ENCODE results near the gene PLEKHO2. TPM values are rescaled to one million over a fixed set of nuclear protein-coding genes. Genes with fewer than 3 reads are reported as not detected.

PLEKHO2 gene
- total RNA-seq, 4 donors from 2014 or later: 4.7 to 18.2 (median 7.4) TPM

DNA sequence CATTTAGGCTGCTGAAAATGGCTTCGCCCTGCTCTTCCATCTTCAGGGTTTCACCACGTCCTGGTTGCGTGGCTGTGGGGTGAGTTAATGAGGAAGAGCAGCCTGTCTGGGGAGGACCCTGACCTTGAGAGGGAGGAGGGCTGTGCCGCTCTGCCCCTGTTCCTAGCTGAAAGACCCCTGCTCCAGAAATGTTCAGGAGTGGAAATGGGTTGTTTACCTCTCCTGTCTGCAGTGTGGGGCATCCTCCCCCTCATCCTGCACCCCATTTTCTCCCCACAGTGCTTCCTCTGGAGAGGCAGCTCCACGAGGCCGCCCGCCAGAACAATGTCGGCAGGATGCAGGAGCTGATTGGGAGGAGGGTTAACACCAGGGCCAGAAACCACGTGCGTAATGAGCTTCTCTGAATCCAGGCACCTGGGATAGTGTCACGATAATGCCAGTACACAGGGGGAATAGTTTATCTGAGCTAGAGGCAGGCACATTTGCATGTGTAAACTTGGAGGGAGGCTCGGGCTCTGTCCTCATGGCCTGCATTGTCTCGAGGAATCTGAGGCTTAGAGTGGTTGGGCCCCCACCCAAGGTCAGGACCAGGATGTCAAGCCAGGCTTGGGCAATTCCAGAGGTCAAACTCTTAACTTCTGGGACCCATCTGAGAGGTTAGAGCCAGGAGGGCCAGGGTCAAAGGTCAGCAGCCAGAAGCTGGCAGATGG is 74.0 kb downstream of the PLEKHO2 start:
- no peaks in the 10 kb centered on the region for H3K27me3 ChIP-seq
- no peaks in the 10 kb centered on the region for H3K9me3 ChIP-seq
- no peak for DNase-seq
- H3K36me3 ChIP-seq: no peaks in the 10 kb centered on the region
- peaks cover 0 to 4% (median 0%) of the 10 kb centered on the region in 4 donors for H3K4me1 ChIP-seq
- no peak overlapping the region for H3K4me3 ChIP-seq
- no peak overlapping the region for H3K27ac ChIP-seq
- TF ChIP-seq, protein P1, sequence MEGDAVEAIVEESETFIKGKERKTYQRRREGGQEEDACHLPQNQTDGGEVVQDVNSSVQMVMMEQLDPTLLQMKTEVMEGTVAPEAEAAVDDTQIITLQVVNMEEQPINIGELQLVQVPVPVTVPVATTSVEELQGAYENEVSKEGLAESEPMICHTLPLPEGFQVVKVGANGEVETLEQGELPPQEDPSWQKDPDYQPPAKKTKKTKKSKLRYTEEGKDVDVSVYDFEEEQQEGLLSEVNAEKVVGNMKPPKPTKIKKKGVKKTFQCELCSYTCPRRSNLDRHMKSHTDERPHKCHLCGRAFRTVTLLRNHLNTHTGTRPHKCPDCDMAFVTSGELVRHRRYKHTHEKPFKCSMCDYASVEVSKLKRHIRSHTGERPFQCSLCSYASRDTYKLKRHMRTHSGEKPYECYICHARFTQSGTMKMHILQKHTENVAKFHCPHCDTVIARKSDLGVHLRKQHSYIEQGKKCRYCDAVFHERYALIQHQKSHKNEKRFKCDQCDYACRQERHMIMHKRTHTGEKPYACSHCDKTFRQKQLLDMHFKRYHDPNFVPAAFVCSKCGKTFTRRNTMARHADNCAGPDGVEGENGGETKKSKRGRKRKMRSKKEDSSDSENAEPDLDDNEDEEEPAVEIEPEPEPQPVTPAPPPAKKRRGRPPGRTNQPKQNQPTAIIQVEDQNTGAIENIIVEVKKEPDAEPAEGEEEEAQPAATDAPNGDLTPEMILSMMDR (IDR thresholded peaks at IDR 0.05): no peak
- no peak for TF ChIP-seq POLR2A (IDR thresholded peaks at IDR 0.05)

- Histone ChIP-seq H3K9me3 (no peaks in the 10 kb centered on the region), H3K36me3 (no peaks in the 10 kb centered on the region), H3K4me1 (peaks cover 0 to 1% (median 0%) of the 10 kb centered on the region in 4 donors), H3K4me3 (no peak overlapping the region), H3K27me3 (no peaks in the 10 kb centered on the region), H3K27ac (no peak overlapping the region)
- DNase-seq: no peak
- TF ChIP-seq, protein P1 (IDR thresholded peaks at IDR 0.05): no peak
- TF ChIP-seq POLR2A (IDR thresholded peaks at IDR 0.05): no peak
Measured at GRCh38 chr15:64916365-64916764, 74.7 kb downstream of the PLEKHO2 start.

- TF ChIP-seq, protein P1 (IDR thresholded peaks at IDR 0.05): no peak
- TF ChIP-seq POLR2A (IDR thresholded peaks at IDR 0.05): no peak
- H3K27me3 ChIP-seq: no peaks in the 10 kb centered on the region
- H3K9me3 ChIP-seq: no peaks in the 10 kb centered on the region
- H3K27ac ChIP-seq: no peak overlapping the region
- H3K4me1 ChIP-seq: no peaks in the 10 kb centered on the region
- no peak overlapping the region for H3K4me3 ChIP-seq
- no peak for DNase-seq
- no peaks in the 10 kb centered on the region for H3K36me3 ChIP-seq
Measured at GRCh38 chr15:64917211-64917610, 75.5 kb downstream of the PLEKHO2 start.

Other genes starting within 250 kb of the PLEKHO2 start
- 1 to 10 TPM in 2 of 4 donors, under 1 TPM in 2; 0.70 to 8.3 (median 2.3) TPM for gene RBPMS2, start 66.3 kb upstream of the PLEKHO2 start, total RNA-seq
- 1 to 10 TPM; 3.5 to 8.5 (median 6.9) TPM for gene PIF1, start 16.3 kb upstream of the PLEKHO2 start, total RNA-seq
- gene ANKDD1A, start 70.0 kb downstream of the PLEKHO2 start, total RNA-seq: 10 to 100 TPM in 1 of 4 donors, 1 to 10 TPM in 3; 3.9 to 13.2 (median 5.3) TPM
- 10 to 100 TPM; 65.6 to 85.0 (median 70.3) TPM for gene SPG21, start 148.0 kb downstream of the PLEKHO2 start, total RNA-seq
- 10 to 100 TPM; 22.3 to 39.9 (median 36.9) TPM for gene MTFMT, start 187.7 kb downstream of the PLEKHO2 start, total RNA-seq
- gene SLC51B, start 203.5 kb downstream of the PLEKHO2 start, total RNA-seq: 100 to 1,000 TPM in 3 of 4 donors, 1 to 10 TPM in 1; 4.1 to 374 (median 196) TPM
- 10 to 100 TPM in 2 of 4 donors, 1 to 10 TPM in 2; 5.1 to 23.1 (median 8.5) TPM for gene RASL12, start 226.1 kb downstream of the PLEKHO2 start, total RNA-seq
- gene KBTBD13, start 234.8 kb downstream of the PLEKHO2 start, total RNA-seq: under 1 TPM in 1 of 4 donors, not detected in 3; 0.38 TPM

All from Peyer's patch (tissue), 4 donors.